ENCODE data around the gene PRKD2.

GRCh38 chr19:46674416-46675178 is 42.3 kb downstream of the PRKD2 start:
- TF ChIP-seq CTCF (IDR thresholded peaks at IDR 0.05) (no peak), POLR2A (IDR thresholded peaks at IDR 0.05) (no peak)
